NAMALWA (cell line): ENCODE results near the gene PLBD2.

Experiments used
- DNase-seq: peaks from one replicate; pipeline ENCODE4 v3.0.0-alpha.2; 2015; ENCODE audit warnings: low spot score

PLBD2 gene

DNA sequence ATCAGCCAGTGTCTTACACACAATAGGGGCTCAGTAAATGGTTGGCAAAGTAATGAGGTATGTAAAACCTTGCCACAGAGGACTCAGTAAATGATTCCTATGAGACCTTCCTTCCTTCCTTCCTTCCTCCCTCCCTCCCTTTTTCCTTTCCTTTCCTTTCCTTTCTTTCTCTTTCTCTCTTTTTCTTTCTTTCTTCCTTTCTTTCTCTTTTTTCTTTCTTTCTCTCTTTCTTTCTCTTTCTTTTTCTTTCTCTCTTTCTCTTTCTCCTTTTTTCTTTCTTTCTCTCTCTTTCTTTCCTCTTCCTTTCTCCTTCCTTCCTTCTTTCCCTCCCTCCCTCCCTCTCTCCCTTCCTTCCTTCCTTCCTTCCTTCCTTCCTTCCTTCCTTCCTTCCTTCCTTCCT, 37.8 kb downstream of the PLBD2 start:
- DNase-seq: no peak

GRCh38 chr12:113396828-113397496, 38.6 kb downstream of the PLBD2 start:
- DNase-seq: no peak

GRCh38 chr12:113397497-113398197, 39.3 kb downstream of the PLBD2 start:
- no peak for DNase-seq

GRCh38 chr12:113398346-113399290, 40.2 kb downstream of the PLBD2 start:
- no peak for DNase-seq

DNA sequence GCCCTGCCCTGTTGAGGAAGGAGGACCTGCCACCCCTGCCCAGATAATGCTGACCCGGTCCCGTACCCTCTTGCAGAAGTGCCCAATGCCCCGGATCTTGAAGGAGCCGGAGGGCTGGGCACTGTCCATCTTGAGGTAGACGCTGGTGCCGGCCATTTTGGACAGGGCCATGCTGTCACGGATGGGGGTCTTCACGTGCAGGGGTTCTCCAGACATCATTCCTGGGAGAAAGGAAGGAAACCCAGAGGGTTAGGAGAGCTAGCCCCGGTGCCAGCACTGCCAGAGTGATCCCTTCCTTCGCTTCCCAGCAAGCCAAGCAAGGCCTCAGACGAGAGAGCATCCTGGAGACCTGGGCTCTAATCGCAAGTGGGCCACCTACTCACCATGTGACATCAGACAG, 41.1 kb downstream of the PLBD2 start:
- no peak for DNase-seq

- DNase-seq: no peak
Observed at GRCh38 chr12:113400362-113400761, 42.0 kb downstream of the PLBD2 start.

DNA sequence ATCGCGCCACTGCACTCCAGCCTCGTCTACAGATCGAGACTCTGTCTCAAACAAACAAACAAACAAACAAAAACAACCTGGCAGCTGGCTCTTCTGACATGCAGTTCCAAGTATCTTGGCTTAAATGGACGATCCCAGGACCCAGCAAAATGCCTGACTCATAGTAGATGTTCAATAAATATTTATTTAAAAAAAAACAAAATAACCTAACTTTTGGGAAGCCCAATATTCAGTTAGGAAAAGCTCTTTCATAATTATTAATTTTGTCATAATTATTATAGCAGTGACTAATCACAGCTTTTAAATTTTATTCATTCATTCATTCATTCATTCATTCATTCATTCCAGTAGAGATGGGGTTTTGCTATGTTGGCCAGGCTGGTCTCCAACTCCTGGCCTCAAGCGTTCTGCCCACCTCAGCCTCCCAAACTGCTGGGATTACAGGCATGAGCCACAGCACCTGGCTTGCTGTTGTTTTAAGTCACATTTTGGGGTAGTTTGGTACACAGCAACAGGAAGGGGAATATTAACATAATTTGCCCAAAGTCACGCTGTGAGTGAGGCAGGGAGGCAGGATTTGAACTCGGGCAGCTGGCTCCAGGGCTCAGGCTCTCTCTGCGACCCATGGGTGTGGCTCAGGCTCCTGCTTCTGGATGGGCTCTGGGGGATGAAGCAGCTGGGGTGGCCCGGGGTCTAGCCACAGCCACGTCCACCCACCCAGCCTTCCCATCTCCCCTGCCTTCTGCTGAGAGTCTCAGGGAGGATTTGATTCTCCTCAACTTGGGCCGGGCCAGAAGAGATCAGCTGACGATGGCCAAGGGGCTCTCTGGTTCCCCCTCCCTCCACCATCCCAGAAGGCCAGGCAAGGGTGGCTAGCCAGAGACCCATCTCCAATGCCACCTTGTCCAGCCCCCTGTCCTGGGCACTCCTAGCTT, 42.9 kb downstream of the PLBD2 start:
- no peak for DNase-seq

GRCh38 chr12:113402586-113403260, 44.3 kb downstream of the PLBD2 start:
- no peak for DNase-seq

GRCh38 chr12:113403435-113404415, 45.3 kb downstream of the PLBD2 start, which contains the start of gene SDS:
Gene SDS, minus strand, starts transcription at chr12:113403887. Its CDS starts 4,179 bp downstream, at chr12:113399708.
- DNase-seq: no peak

DNA sequence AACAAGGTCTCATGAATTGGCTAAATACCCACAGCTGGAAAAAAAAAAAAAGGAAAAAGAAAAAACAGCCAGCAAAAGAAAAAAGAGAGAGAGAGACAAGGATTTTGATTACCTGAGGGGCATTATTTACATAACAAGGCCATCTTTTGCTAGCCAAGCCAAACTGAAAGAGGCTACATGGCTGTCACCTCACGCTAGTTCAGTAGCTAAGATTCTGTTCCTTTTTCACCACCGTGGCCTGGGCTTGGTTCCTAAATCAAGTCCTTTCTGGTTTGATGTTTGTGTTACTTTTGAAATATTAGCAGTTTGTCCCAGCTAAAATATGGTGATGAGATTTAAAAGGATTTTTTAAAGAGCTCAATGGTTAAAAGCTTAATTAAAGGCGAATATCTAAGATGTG, 47.3 kb downstream of the PLBD2 start:
- no peak for DNase-seq

DNA sequence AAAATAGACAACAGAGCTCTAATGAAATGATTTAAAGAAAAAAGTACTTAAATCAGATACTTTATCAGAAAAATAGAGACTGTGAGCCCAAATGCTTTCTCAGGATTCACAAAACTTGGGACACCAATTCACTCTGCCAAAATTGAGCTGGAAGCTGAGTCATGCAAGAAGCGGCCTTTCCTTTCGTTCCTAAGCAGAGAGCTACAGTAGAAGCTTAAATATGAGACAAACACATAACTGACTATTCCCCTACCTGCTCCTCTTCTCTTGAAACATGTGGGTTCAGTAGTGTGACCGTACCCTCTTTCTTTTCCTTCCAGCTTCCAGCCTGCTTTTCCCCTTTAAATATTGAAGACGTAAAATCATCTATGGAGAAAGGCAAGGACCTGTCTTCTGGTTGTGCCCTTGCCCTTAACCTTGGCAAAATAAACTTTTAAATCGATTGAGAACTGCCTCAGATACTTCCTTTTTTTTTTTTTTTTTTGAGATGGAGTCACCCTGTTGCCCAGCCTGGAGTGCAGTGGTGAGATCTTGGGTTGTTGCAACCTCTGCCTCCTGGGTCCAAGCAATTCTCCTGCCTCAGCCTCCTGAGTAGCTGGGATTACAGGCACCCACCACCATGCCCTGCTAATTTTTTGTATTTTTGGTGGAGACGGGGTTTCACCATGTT, 49.7 kb downstream of the PLBD2 start:
- DNase-seq: no peak

DNA sequence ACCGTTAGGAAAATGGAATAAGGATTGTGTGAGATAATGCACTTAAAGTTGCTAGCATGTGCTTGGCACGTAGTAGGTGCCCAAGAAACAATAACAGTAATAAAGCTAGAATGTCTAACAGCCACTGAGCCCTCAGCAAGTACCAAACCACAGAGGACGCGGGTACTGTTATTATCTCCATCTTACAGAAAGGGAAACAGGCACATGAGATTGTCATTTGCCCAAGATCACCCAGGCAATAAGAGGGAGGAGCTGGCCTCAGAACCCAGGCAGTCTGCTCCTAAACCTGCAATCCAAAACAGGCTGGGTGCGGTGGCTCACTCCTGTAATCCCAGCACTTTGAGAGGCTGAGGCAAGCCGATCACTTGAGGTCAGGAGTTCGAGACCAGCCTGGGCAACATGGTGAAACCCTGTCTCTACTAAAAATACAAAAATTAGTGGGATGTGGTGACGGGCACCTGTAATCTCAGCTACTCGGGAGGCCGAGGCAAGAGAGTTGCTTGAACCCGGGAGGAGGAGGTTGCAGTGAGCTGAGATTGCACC, 50.4 kb downstream of the PLBD2 start:
- DNase-seq: no peak

DNA sequence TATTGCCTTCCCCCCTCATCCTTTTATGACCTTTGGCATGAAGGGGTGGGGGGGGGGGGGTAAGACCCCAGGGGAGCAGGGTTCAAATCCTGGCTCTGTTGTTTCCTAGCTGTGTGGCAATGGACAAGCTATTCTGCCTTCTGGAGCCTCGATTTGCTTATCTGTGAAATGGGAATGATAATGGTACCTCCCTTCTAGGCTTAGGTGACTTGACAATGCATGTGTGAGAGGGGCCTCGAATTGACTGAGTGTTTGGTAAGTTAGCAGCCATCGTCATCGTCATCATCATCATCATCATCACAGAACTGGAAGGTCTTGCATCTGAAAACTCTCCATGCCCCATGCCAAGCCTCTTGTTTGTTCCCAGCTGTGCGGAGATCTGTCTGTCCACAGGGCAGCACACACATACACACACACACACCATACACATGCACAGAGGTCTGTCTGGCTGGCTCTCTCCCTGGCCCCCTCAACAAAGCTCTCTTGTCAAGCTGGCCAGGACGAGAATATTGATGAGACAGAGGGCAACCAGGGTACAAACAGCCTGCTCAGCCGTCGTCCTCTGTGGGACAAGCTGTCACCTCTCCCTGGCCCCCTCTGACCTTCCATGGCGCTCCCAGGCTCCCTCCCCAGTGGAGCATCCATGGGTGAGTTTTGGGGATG, 51.2 kb downstream of the PLBD2 start:
- no peak for DNase-seq

DNA sequence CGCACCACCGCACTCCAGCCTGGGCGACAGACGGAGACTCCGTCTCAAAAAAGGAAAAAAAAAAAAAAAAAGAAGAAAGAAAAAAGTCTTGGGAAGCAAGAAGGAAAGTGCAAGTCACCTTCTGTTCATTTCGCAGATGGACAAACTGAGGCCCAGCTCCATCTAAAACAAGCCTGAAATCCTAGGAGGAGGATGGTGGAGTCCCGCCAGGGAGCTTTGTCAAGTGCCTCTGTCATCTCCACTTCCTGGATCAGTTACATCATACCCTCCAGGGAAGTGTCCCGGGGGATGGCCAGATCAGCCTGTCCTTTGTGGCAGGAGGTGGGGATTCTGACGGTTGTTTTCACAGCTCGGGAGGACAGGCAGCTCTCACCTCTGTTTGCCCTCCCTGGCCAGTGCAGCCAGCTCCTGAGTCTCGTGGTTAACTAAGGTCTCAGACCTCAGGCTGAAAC, 55.1 kb downstream of the PLBD2 start:
- no peak for DNase-seq

DNA sequence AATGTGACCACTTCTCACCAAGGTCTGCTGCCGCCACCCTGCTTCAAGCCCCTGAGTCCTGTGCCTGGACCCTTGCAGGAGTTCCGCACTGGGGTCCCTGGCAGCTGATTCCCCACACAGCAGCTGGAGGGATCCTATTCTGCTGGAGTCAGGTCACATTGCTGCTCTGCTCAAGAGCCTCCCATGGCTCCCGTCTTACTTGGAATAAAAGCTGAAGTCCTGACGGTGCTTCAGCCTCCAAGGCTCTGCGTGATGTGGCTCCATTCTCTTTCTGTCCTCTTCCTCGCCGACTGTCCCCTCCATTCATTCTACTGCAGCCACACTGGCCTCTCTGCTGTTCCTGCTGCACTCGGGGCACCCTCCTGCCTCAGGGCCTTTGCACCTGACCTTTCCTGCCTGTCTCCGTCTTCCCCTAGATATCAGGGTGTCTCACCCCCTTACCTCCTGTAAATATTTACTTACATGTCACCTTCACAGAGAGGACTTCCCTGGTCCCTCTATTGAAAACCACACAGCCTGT, 56.2 kb downstream of the PLBD2 start:
- DNase-seq: no peak

DNA sequence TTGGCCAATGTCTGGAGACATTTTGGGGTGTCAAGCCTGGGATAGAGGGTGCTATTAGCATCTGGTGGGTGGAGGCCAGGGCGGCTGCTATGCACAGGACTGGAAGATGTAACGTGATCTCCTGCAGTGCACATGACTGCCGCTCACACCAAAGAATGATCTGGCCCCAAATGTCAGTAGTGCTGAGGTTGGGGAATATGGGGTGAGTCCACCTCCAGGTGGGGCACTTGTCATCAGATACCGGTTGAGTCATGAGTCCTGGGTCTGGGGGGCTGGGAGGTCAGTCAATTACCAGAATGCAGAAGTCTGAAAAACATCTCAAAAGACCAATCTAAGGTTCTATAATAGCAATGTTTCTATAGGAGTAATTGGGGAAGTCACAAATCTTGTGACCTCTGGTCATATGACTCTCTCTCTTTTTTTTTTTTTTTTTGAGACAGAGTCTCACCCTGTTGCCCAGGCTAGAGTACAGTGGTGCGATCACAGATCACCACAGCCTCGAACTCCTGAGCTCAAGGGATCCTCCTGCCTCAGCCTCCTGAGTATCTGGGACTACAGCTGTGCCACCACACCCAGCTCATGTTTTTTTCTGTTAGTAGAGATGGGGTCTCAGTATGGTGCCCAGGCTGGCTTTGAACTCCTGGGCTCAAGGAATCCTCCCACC, 57.8 kb downstream of the PLBD2 start:
- DNase-seq: peak; percentile 32

DNA sequence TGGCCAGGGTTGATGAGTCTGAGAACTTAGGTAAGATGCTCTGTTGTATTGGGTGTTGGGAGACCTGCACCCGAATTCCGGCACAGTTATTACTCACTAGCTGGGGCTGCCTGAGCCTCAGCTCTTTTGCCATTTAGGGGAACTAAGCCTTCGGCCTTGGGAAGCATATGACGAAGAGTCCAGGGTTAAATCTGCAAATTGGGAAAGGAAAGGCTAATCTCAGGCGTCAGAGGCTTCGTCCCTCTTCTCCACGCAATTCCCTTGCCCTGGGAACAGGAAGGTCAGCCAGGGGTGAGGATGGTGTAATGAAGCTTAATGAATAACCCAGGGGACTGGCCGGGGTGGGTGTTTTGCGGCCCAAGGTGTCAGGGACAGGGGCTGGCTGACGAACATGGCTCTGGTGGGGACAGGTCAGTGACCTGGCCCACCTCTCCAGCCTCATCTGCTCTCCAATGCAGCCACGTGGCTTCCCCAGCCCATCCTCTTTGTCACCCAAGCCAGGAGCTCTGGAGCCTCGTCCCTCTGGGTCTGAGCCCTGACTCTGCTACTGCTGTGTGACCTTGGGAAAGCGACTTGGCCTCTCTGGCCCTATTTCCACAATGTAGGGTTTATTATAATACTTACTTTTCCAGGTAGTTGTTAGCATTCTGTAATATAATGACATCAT, 60.0 kb downstream of the PLBD2 start:
- no peak for DNase-seq
